SK-N-MC (cell line): ENCODE data around the gene CTPS1.

Experiments used
- EZH2 ChIP-seq: fragments of 200-600 bp; sonication (generic); IDR thresholded peaks from one replicate; pipeline ENCODE4 v1.6.1; 2017; ENCODE audit warnings: antibody characterized with exemption
- FOXP2 ChIP-seq: optimal IDR thresholded peaks from 2 replicates; pipeline ENCODE3; 2011; ENCODE audit warnings: mild to moderate bottlenecking, moderate library complexity; ENCODE audit not compliant: insufficient read depth; ENCODE audit errors: extremely low read length, control extremely low read depth
- POLR2AphosphoS5 ChIP-seq: IDR thresholded peaks from 2 replicates; pipeline ENCODE4 v1.6.1; 2012; ENCODE audit warnings: mild to moderate bottlenecking, low read depth, low read length, borderline replicate concordance

- TF ChIP-seq EZH2 (no peak), POLR2AphosphoS5 (no peak; the same call in 1 of the 2 replicates), FOXP2 (no peak)
These were observed 39.9 kb downstream of the CTPS1 start for GRCh38 chr1:41019353-41019745.
